SJCRH30 (cell line): ENCODE measurements around the gene BAHCC1. TPM values are rescaled to one million over a fixed set of nuclear protein-coding genes. Genes with fewer than 3 reads are reported as not detected.
A peak's percentile ranks its signal among the peaks of the same experiment; 100 is the strongest.

Experiments
- DNase-seq, 2 experiments: peaks; one replicate each; pipeline ENCODE4 v3.0.0-alpha.2; 2015 to 2020
- H3K27ac ChIP-seq: fragments of 250-450 bp; sonication (Bioruptor Pico); 2 replicates; pipeline ENCODE4 v1.5.1; 2020; ENCODE audit warnings: mild to moderate bottlenecking, moderate library complexity
- H3K27me3 ChIP-seq: fragments of 250-450 bp; sonication (Bioruptor Pico); 2 replicates; pipeline ENCODE4 v1.5.1; 2020; ENCODE audit warnings: mild to moderate bottlenecking, moderate library complexity
- H3K36me3 ChIP-seq: fragments of 250-450 bp; sonication (Bioruptor Pico); 2 replicates; pipeline ENCODE4 v1.5.1; 2020; ENCODE audit warnings: mild to moderate bottlenecking, moderate library complexity
- H3K4me1 ChIP-seq: fragments of 250-450 bp; sonication (Bioruptor Pico); 2 replicates; pipeline ENCODE4 v1.5.1; 2020; ENCODE audit warnings: mild to moderate bottlenecking, moderate library complexity
- H3K4me3 ChIP-seq: fragments of 250-450 bp; sonication (Bioruptor Pico); 2 replicates; pipeline ENCODE4 v1.5.1; 2020; ENCODE audit warnings: mild to moderate bottlenecking, moderate library complexity
- H3K9me3 ChIP-seq: fragments of 250-450 bp; sonication (Bioruptor Pico); replicated peaks from 2 replicates; pipeline ENCODE4 v1.5.1; 2020; ENCODE audit warnings: mild to moderate bottlenecking, moderate library complexity
- total RNA-seq: library from RNA; depleted of rRNA; stranded (reverse); fragments of >200 nt; shearing (Covaris generic); gene quantifications from 2 replicates; pipeline ENCODE4 v1.2.3, GENCODE V29; 2014

The BAHCC1 gene
- total RNA-seq, 1 experiment from 2014 or later = 20.0 TPM

- peak overlapping the region; percentile 54 for H3K27ac ChIP-seq
- peak overlapping the region; percentile 1; the same call in 1 of the 2 replicates for H3K4me3 ChIP-seq
- peak; percentile 93 to 97 for DNase-seq
- no peaks in the 10 kb centered on the region for H3K27me3 ChIP-seq
- H3K9me3 ChIP-seq = no peaks in the 10 kb centered on the region
- H3K4me1 ChIP-seq = peaks cover 58% of the 10 kb centered on the region
- no peaks in the 10 kb centered on the region for H3K36me3 ChIP-seq
Observed at GRCh38 chr17:81427173-81428120, 32.2 kb downstream of the BAHCC1 start.

DNA sequence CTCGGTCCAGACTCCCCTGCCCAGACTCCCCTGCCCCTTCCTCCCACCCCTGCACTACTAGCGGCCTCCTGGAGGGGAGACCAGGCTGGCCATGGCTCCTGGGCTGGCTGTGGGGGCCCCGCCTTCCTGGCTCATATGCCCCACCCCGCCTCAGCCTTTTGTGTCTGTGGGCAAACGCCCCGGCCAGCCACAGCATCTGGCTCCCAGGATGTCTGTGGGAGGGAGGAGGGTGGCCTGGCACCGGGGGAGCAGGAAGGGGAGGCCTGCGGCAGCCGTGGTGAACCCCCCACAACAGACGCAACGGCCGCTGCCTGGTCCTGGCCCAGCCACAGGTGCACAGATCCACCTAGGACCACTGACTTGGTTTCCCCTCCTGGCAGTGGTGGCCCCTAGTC is 32.9 kb downstream of the BAHCC1 start:
- Histone ChIP-seq H3K36me3 (no peaks in the 10 kb centered on the region), H3K4me1 (peaks cover 54% of the 10 kb centered on the region), H3K27ac (peak overlapping the region; percentile 54), H3K4me3 (no peak overlapping the region), H3K27me3 (no peaks in the 10 kb centered on the region), H3K9me3 (no peaks in the 10 kb centered on the region)
- peak; percentile 87 to 91 for DNase-seq

DNA sequence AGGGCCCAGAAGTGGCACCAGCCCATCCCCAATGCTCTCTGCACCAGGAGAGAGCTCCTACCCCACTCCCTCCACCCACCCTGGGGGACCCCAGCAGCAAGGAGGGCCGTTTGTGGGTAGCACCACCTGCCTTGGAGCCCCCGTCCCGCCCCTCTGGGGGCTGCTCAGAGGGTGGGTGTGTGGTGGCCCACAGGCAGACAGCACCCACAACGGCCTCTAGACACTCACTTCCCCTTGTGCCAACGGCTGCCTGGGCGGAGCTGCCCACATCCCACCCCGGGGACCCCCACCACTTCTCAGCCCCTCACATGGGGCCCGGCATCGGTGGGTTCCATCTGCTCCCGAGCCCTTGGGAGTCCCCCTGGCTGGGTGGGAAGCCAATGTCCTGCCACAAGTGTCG is 33.3 kb downstream of the BAHCC1 start:
- no peaks in the 10 kb centered on the region for H3K27me3 ChIP-seq
- peak in 1 of 2 experiments; percentile 58 for DNase-seq
- peaks cover 53% of the 10 kb centered on the region for H3K4me1 ChIP-seq
- no peak overlapping the region for H3K27ac ChIP-seq
- H3K36me3 ChIP-seq = no peaks in the 10 kb centered on the region
- no peak overlapping the region for H3K4me3 ChIP-seq
- no peaks in the 10 kb centered on the region for H3K9me3 ChIP-seq

GRCh38 chr17:81428948-81429774 is 33.9 kb downstream of the BAHCC1 start:
- no peaks in the 10 kb centered on the region for H3K9me3 ChIP-seq
- peaks cover 53% of the 10 kb centered on the region for H3K4me1 ChIP-seq
- DNase-seq = peak; percentile 86 to 91
- H3K4me3 ChIP-seq = peak overlapping the region; percentile 7
- H3K36me3 ChIP-seq = no peaks in the 10 kb centered on the region
- H3K27ac ChIP-seq = peak overlapping the region; percentile 1; the same call in 1 of the 2 replicates
- no peaks in the 10 kb centered on the region for H3K27me3 ChIP-seq

DNA sequence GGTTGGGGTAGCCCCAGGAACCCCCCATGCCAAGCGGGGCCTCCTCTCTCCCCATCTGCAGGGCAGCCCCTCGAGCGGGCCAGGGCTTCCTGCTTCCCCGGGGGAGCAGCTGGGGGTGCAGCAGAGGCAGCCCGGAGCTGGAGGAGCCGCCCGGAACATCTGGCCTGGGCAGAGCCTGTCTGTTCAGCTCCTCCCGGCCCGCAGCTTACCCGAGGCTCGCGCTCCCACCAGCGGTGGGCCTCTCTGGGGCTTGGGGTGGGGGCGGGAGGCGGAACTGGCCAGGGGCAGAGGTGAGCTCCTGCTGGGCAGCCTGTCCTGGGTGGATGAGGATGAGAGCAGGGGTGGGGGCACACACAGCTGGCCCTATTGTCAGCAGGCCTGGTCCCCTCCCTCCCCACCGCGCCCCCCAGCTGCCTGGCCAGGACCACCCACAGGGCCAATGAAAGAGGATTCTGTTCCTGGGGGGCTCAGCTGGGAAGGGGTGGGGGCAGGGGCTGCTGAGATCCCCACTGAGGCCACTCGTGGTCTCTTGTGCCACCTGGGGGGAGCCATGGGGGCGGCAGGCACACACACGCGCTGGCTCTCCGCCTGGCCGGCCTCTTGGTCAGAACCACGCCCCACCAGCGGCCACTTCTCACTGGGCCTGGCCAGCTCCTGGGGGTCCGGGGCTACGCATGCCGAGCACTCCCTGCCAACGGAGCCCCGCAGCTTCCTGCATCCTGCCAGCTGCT is 34.7 kb downstream of the BAHCC1 start:
- Histone ChIP-seq H3K4me1 (peaks cover 59% of the 10 kb centered on the region), H3K27me3 (no peaks in the 10 kb centered on the region), H3K9me3 (no peaks in the 10 kb centered on the region), H3K36me3 (no peaks in the 10 kb centered on the region), H3K4me3 (peak overlapping the region; percentile 7), H3K27ac (peak overlapping the region; percentile 1; the same call in 1 of the 2 replicates)
- peak; percentile 95 to 96 for DNase-seq

DNA sequence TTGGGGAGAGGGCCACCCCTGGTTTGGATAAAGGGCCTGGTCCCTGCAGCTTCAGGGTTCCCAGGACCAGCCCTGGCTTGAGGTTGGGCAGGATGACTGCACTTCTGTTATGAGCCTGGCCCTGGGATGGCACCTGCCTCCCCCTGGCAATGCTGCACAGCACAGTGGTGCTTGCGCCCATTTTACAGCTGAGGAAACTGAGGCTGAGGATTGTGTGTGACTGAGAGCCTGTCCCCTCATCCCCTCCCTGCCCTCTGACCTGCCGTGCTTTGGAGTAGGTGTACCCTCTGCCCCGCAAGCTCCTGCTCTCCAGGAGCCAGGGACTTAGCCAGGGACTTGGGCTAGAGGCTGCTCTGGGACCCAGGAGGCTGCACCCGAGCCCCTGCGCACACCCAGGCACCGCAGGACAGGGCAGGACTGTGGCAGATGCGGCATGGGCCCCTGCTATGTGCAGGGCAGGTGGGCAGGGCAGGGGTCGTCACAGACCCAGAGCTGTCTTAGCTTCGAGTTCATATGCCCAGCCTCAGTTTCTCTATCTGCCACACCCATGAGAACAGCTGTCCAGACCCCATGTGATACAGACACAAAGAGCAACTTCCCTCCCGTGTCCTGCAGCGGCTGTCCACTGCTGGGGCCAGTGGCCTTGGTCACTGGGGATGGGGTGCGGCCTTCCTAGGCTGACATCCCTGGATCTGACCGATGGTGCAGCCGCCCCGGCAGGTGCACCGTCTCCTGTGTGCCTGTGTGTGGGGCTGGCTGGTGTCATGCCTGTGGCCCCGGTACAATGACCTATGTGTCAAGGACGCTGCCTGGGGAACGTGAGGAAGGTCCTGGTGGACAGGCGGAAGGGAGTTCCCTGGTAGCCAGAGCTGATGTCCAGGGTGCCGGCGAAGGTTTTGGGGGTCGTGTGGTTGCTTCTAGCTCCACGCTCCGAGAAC is 36.6 kb downstream of the BAHCC1 start:
- Histone ChIP-seq H3K9me3 (no peaks in the 10 kb centered on the region), H3K4me1 (peaks cover 72% of the 10 kb centered on the region)
- no peak for DNase-seq

DNA sequence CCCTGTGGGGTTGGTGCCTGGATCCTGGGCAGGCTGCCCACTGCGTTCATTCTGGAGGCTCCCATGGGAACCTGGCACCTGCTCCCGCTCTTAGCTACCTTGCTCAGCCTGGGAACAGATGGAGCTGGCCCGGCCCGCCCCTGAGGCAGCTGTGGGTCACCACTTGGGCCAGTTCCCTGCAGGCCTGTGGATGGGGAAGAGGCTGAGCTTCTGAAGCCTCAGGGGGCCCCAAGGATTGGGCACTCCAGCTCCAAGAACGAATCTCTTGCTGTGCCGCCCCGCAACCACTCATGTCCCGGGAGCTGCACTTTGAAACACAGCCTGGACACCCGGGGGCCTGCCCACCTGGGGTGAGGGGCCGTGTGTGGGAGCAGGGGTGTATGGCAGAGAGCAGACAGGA is 37.7 kb downstream of the BAHCC1 start:
- Histone ChIP-seq H3K27ac (no peak overlapping the region), H3K9me3 (no peaks in the 10 kb centered on the region), H3K36me3 (no peaks in the 10 kb centered on the region), H3K27me3 (no peaks in the 10 kb centered on the region), H3K4me1 (peaks cover 71% of the 10 kb centered on the region), H3K4me3 (no peak overlapping the region)
- DNase-seq = peak; percentile 93 to 95

More for the DNA sequence above, 36.6 kb downstream of the BAHCC1 start:
- H3K4me3 ChIP-seq = no peak overlapping the region
- H3K27ac ChIP-seq = no peak overlapping the region
- H3K27me3 ChIP-seq = no peaks in the 10 kb centered on the region
- no peaks in the 10 kb centered on the region for H3K36me3 ChIP-seq

DNA sequence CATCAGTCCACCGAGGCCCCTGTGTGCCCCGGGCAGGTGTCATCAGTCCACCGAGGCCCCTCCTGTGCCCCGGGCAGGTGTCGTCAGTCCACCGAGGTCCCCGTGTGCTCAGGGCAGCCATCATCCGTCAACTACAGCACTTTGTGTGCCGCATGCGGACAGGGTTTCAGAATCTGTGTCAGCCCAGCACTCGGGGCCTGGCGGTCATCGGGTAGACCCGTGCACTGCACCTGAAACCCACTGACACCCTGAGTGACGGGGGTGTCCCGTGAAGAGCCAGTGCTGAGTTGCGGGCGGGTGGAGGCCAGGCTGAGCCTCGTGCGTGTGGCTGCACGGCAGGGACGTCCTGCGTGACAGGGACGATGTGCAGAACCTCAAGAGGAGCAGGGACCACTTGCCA is 38.4 kb downstream of the BAHCC1 start:
- Histone ChIP-seq H3K36me3 (no peaks in the 10 kb centered on the region), H3K27me3 (no peaks in the 10 kb centered on the region), H3K4me1 (peaks cover 64% of the 10 kb centered on the region), H3K4me3 (no peak overlapping the region), H3K9me3 (no peaks in the 10 kb centered on the region), H3K27ac (no peak overlapping the region)
- DNase-seq = no peak

DNA sequence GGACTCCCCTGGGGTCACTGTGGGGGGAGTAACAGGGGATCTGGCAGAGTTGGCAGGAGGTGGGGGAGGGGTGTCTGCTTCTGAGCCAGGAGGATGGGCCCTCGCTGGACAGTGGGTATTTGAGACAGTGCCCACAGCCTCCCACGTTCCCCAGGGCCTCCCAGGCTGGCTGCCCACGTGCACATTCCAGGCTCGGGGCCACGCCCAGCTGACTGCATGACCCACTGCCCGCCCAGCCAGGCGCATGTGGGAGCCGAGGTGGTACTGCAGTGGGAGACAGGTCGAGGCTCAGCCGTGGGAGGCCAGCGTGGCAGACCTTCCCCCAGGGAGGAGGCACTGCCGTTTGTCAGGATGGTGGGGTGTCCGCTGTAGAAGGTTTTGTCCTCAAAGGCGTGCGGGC is 38.8 kb downstream of the BAHCC1 start:
- no peak overlapping the region for H3K4me3 ChIP-seq
- H3K9me3 ChIP-seq = no peaks in the 10 kb centered on the region
- no peaks in the 10 kb centered on the region for H3K36me3 ChIP-seq
- H3K27ac ChIP-seq = no peak overlapping the region
- H3K27me3 ChIP-seq = no peaks in the 10 kb centered on the region
- no peak for DNase-seq
- H3K4me1 ChIP-seq = peaks cover 60% of the 10 kb centered on the region

- no peaks in the 10 kb centered on the region for H3K27me3 ChIP-seq
- H3K9me3 ChIP-seq = no peaks in the 10 kb centered on the region
- no peak for DNase-seq
- peaks cover 54% of the 10 kb centered on the region for H3K4me1 ChIP-seq
- no peaks in the 10 kb centered on the region for H3K36me3 ChIP-seq
- no peak overlapping the region for H3K4me3 ChIP-seq
- H3K27ac ChIP-seq = no peak overlapping the region; the same call in 1 of the 2 replicates
Observed at GRCh38 chr17:81434681-81435417, 39.6 kb downstream of the BAHCC1 start.

DNA sequence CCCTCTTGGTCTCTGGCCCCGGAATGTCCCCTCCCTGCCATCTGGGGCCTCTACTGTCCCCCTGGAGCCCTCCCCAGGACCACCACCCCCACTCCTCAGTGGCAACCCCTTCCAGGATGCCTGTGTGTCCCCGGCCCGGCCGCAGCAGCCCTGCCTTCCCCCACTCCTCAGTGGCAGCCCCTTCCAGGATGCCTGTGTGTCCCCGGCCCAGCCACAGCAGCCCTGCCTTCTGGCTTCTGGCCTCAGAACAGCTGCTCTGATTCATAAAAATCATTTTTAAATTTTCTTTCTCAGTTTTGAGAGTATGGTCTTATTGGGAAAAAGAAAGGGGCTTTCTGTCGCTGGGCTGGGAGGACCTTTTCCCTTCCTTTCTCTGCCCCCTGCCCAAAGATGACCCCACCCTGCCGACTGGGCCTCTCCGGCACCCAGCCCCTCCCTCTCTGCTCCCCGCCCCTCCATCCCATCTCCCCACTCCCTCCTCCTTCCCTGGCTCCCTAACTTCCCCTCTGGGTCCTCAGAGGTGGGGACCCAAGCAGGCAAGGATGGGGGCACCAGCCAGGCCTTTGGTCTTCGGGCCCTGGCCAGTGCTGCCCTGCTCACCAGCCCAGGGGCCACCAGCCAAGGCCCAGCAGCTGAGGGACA is 40.5 kb downstream of the BAHCC1 start:
- Histone ChIP-seq H3K9me3 (no peaks in the 10 kb centered on the region), H3K4me3 (peak overlapping the region; percentile 13; the same call in 1 of the 2 replicates), H3K36me3 (no peaks in the 10 kb centered on the region), H3K4me1 (peaks cover 54% of the 10 kb centered on the region), H3K27ac (peak overlapping the region; percentile 81), H3K27me3 (no peaks in the 10 kb centered on the region)
- peak; percentile 68 to 84 for DNase-seq

- Histone ChIP-seq H3K27ac (peak overlapping the region; percentile 81), H3K27me3 (no peaks in the 10 kb centered on the region), H3K36me3 (no peaks in the 10 kb centered on the region), H3K4me3 (peak overlapping the region; percentile 13; the same call in 1 of the 2 replicates), H3K9me3 (no peaks in the 10 kb centered on the region), H3K4me1 (peaks cover 58% of the 10 kb centered on the region)
- peak; percentile 97 to 99 for DNase-seq
Observed at GRCh38 chr17:81436294-81436849, 41.1 kb downstream of the BAHCC1 start.
